ENCODE measurements around the gene TEX19.

The TEX19 gene

GRCh38 chr17:82390860-82391435 lies 31.9 kb downstream of the TEX19 start:
- no peak for DNase-seq (ENCODE audit: low read depth)

- DNase-seq (ENCODE audit: low read depth): no peak
These were observed 32.5 kb downstream of the TEX19 start for GRCh38 chr17:82391496-82392066.

GRCh38 chr17:82392209-82392920 lies 33.3 kb downstream of the TEX19 start:
- no peak for DNase-seq (ENCODE audit: low read depth)

GRCh38 chr17:82392941-82393340 lies 33.9 kb downstream of the TEX19 start:
- DNase-seq (ENCODE audit: low read depth): no peak

- no peak for DNase-seq (ENCODE audit: low read depth)
These were observed 35.2 kb downstream of the TEX19 start for GRCh38 chr17:82394278-82394677.

- DNase-seq (ENCODE audit: low read depth): no peak
These were observed 37.8 kb downstream of the TEX19 start for GRCh38 chr17:82396601-82397435.

GRCh38 chr17:82397449-82398335 lies 38.6 kb downstream of the TEX19 start:
- no peak for DNase-seq (ENCODE audit: low read depth)

GRCh38 chr17:82399041-82399441 lies 40.0 kb downstream of the TEX19 start:
- DNase-seq (ENCODE audit: low read depth): no peak

GRCh38 chr17:82399601-82400101 lies 40.6 kb downstream of the TEX19 start:
- no peak for DNase-seq (ENCODE audit: low read depth)

- no peak for DNase-seq (ENCODE audit: low read depth)
These were observed 41.2 kb downstream of the TEX19 start for GRCh38 chr17:82400206-82400605.

GRCh38 chr17:82400830-82401229 lies 41.8 kb downstream of the TEX19 start:
- DNase-seq (ENCODE audit: low read depth): peak; percentile 47

GRCh38 chr17:82402865-82403264 lies 43.8 kb downstream of the TEX19 start:
- DNase-seq (ENCODE audit: low read depth): no peak

- DNase-seq (ENCODE audit: low read depth): no peak
These were observed 44.9 kb downstream of the TEX19 start for GRCh38 chr17:82403662-82404660.

- DNase-seq (ENCODE audit: low read depth): no peak
These were observed 46.0 kb downstream of the TEX19 start for GRCh38 chr17:82405051-82405450.

- DNase-seq (ENCODE audit: low read depth): no peak
These were observed 47.2 kb downstream of the TEX19 start for GRCh38 chr17:82406131-82406671.

GRCh38 chr17:82407255-82407654 lies 48.2 kb downstream of the TEX19 start:
- no peak for DNase-seq (ENCODE audit: low read depth)

- no peak for DNase-seq (ENCODE audit: low read depth)
These were observed 49.4 kb downstream of the TEX19 start for GRCh38 chr17:82408288-82408937.

- DNase-seq (ENCODE audit: low read depth): no peak
These were observed 49.9 kb downstream of the TEX19 start for GRCh38 chr17:82408938-82409318.

- no peak for DNase-seq (ENCODE audit: low read depth)
These were observed 51.1 kb downstream of the TEX19 start for GRCh38 chr17:82410014-82410716.

All from activated T-cell treated with anti-CD3 and anti-CD28 coated beads for 48 hours (primary cell).